Progenitor cell of endocrine pancreas (in vitro differentiated cells): Measurements from ENCODE around the gene CNTNAP5. TPM values are rescaled to one million over a fixed set of nuclear protein-coding genes. Genes with fewer than 3 reads are reported as not detected.

Experiments
- DNase-seq: peaks from one replicate; pipeline ENCODE4 v3.0.0; 2021; ENCODE audit warnings: low spot score; ENCODE audit not compliant: unreplicated experiment
- H3K27ac Mint-ChIP-seq: 2 replicates; pipeline ENCODE4 v1.8.0; 2021; ENCODE audit warnings: mild to moderate bottlenecking, moderate library complexity, mixed read lengths
- H3K27me3 Mint-ChIP-seq: 2 replicates; pipeline ENCODE4 v1.8.0; 2021; ENCODE audit warnings: mixed read lengths
- H3K36me3 Mint-ChIP-seq: 2 replicates; pipeline ENCODE4 v1.8.0; 2022; ENCODE audit warnings: mixed read lengths; ENCODE audit not compliant: insufficient read depth
- H3K4me1 Mint-ChIP-seq: 2 replicates; pipeline ENCODE4 v1.8.0; 2021; ENCODE audit warnings: low read depth, mixed read lengths
- H3K4me3 Mint-ChIP-seq: 2 replicates; pipeline ENCODE4 v1.8.0; 2021; ENCODE audit warnings: low read depth, mild to moderate bottlenecking, moderate library complexity, mixed read lengths
- H3K9me3 Mint-ChIP-seq: 2 replicates; pipeline ENCODE4 v1.8.0; 2021; ENCODE audit warnings: low read depth, mixed read lengths
- total RNA-seq: library from RNA; stranded (reverse); gene quantifications from 2 replicates; pipeline ENCODE4 v1.2.1, GENCODE V29; 2021
- TF ChIP-seq, protein P1 (sequence below): fragments of 200-600 bp; sonication (generic); IDR thresholded peaks from one replicate; pipeline ENCODE4 v1.5.0; 2021; ENCODE audit warnings: antibody characterized with exemption, mild to moderate bottlenecking; ENCODE audit not compliant: unreplicated experiment

CNTNAP5 gene
- total RNA-seq, 1 donor from 2014 or later, result 5.3 TPM

GRCh38 chr2:124092651-124093050 lies 67.6 kb downstream of the CNTNAP5 start:
- TF ChIP-seq, protein P1, sequence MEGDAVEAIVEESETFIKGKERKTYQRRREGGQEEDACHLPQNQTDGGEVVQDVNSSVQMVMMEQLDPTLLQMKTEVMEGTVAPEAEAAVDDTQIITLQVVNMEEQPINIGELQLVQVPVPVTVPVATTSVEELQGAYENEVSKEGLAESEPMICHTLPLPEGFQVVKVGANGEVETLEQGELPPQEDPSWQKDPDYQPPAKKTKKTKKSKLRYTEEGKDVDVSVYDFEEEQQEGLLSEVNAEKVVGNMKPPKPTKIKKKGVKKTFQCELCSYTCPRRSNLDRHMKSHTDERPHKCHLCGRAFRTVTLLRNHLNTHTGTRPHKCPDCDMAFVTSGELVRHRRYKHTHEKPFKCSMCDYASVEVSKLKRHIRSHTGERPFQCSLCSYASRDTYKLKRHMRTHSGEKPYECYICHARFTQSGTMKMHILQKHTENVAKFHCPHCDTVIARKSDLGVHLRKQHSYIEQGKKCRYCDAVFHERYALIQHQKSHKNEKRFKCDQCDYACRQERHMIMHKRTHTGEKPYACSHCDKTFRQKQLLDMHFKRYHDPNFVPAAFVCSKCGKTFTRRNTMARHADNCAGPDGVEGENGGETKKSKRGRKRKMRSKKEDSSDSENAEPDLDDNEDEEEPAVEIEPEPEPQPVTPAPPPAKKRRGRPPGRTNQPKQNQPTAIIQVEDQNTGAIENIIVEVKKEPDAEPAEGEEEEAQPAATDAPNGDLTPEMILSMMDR, result no peak
- Mint-ChIP-seq H3K27me3 (no peaks in the 10 kb centered on the region), H3K4me1 (peaks cover 48% of the 10 kb centered on the region), H3K9me3 (peaks cover 7% of the 10 kb centered on the region), H3K36me3 (peaks cover 2% of the 10 kb centered on the region), H3K27ac (no peak overlapping the region), H3K4me3 (no peak overlapping the region)
- DNase-seq, result no peak

DNA sequence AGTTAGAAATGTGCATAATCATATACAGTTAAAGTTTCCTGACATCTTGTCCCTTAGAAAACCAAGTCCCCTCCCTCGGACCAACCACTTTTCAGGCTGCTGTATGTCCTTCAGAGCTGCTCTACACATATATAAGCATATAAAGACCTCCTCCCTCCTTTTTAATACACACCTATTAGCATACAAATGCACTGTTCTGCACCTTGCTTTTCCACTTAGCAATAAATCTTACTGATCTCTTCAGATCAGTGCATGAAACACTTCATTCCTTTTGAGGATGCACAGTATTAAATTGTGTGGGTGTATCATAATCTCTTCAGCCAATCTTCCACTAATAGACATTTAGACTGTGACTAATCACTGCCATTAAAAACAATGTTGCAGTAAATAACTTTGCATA lies 79.8 kb downstream of the CNTNAP5 start:
- H3K27me3 Mint-ChIP-seq, result peaks cover 3% of the 10 kb centered on the region
- DNase-seq, result no peak
- TF ChIP-seq, protein P1, result no peak
- no peak overlapping the region for H3K27ac Mint-ChIP-seq
- peaks cover 4% of the 10 kb centered on the region for H3K4me1 Mint-ChIP-seq
- no peaks in the 10 kb centered on the region for H3K9me3 Mint-ChIP-seq
- H3K36me3 Mint-ChIP-seq, result no peaks in the 10 kb centered on the region
- no peak overlapping the region for H3K4me3 Mint-ChIP-seq

- Mint-ChIP-seq H3K4me1 (peaks cover 4% of the 10 kb centered on the region), H3K36me3 (no peaks in the 10 kb centered on the region), H3K27me3 (no peaks in the 10 kb centered on the region), H3K9me3 (no peaks in the 10 kb centered on the region), H3K4me3 (no peak overlapping the region), H3K27ac (no peak overlapping the region)
- TF ChIP-seq, protein P1, result no peak
- no peak for DNase-seq
Measured at GRCh38 chr2:124112206-124112605, 87.1 kb downstream of the CNTNAP5 start.

GRCh38 chr2:124112966-124113365 lies 87.9 kb downstream of the CNTNAP5 start:
- H3K27ac Mint-ChIP-seq, result no peak overlapping the region

DNA sequence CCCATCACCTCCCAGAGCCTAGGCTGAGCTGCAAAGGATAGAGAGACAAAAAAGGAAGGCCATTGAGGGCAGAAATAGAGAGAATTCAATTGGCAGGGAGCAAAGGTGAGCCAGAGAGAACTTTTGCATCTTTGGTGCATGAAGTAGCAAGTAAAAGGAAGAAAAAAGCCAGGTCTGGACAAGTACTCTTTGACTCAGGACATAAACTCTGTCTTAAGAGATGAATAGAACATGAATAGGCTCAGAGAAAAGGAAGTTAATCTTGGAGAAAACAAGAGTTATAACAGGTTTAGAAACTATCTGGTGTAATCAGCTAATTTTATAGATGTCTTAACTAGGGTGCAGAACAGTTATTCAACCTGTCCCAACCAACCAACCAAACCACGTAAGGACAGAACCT lies 95.2 kb downstream of the CNTNAP5 start:
- Mint-ChIP-seq H3K36me3 (peaks cover 1% of the 10 kb centered on the region), H3K27ac (no peak overlapping the region), H3K4me1 (no peaks in the 10 kb centered on the region), H3K27me3 (no peaks in the 10 kb centered on the region), H3K9me3 (peaks cover 11% of the 10 kb centered on the region), H3K4me3 (no peak overlapping the region)
- TF ChIP-seq, protein P1, result no peak
- DNase-seq, result no peak

More at GRCh38 chr2:124112966-124113365, 87.9 kb downstream of the CNTNAP5 start:
- no peaks in the 10 kb centered on the region for H3K9me3 Mint-ChIP-seq
- H3K36me3 Mint-ChIP-seq, result no peaks in the 10 kb centered on the region
- no peak for DNase-seq
- TF ChIP-seq, protein P1, result no peak
- no peaks in the 10 kb centered on the region for H3K27me3 Mint-ChIP-seq
- no peak overlapping the region for H3K4me3 Mint-ChIP-seq
- peaks cover 4% of the 10 kb centered on the region for H3K4me1 Mint-ChIP-seq
